ENCODE measurements around the gene MCEMP1. TPM values are rescaled to one million over a fixed set of nuclear protein-coding genes. Genes with fewer than 3 reads are reported as not detected.

Gene MCEMP1
- total RNA-seq, 1 donor from 2014 or later: 0.60 TPM

DNA sequence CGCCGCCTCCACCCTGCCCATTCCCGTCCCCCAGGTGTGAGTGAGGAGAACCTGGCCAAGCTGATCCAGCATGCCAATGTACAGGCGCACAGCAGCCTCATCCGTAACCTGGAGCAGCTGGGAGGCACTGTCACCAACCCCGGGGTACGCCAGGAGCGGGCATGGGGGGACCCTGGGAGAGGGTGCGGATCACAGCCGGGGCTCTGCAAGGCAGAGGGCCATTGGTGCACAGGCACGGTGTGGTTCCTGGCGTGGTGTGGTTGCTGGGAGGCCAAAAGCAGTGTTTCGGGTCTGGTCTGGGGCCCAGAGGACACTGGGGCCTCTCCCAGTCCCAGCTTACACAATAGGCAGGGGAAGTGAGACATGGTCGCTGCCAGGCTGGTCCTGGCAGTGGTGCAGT lies 31.7 kb upstream of the MCEMP1 start:
- intact Hi-C loops (cut with micrococcal nuclease): no loop called here
- Histone ChIP-seq H3K4me1 (peaks cover 5% of the 10 kb centered on the region), H3K27ac (replicated peaks) (no peak overlapping the region), H3K27me3 (ENCODE audit: low read depth) (peaks cover 29% of the 10 kb centered on the region), H3K9me3 (replicated peaks) (no peaks in the 10 kb centered on the region), H3K4me3 (no peak overlapping the region), H3K36me3 (no peaks in the 10 kb centered on the region)
- no peak for DNase-seq
- TF ChIP-seq, protein P1, sequence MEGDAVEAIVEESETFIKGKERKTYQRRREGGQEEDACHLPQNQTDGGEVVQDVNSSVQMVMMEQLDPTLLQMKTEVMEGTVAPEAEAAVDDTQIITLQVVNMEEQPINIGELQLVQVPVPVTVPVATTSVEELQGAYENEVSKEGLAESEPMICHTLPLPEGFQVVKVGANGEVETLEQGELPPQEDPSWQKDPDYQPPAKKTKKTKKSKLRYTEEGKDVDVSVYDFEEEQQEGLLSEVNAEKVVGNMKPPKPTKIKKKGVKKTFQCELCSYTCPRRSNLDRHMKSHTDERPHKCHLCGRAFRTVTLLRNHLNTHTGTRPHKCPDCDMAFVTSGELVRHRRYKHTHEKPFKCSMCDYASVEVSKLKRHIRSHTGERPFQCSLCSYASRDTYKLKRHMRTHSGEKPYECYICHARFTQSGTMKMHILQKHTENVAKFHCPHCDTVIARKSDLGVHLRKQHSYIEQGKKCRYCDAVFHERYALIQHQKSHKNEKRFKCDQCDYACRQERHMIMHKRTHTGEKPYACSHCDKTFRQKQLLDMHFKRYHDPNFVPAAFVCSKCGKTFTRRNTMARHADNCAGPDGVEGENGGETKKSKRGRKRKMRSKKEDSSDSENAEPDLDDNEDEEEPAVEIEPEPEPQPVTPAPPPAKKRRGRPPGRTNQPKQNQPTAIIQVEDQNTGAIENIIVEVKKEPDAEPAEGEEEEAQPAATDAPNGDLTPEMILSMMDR (IDR thresholded peaks at IDR 0.05; ENCODE audit: borderline replicate concordance): no peak

DNA sequence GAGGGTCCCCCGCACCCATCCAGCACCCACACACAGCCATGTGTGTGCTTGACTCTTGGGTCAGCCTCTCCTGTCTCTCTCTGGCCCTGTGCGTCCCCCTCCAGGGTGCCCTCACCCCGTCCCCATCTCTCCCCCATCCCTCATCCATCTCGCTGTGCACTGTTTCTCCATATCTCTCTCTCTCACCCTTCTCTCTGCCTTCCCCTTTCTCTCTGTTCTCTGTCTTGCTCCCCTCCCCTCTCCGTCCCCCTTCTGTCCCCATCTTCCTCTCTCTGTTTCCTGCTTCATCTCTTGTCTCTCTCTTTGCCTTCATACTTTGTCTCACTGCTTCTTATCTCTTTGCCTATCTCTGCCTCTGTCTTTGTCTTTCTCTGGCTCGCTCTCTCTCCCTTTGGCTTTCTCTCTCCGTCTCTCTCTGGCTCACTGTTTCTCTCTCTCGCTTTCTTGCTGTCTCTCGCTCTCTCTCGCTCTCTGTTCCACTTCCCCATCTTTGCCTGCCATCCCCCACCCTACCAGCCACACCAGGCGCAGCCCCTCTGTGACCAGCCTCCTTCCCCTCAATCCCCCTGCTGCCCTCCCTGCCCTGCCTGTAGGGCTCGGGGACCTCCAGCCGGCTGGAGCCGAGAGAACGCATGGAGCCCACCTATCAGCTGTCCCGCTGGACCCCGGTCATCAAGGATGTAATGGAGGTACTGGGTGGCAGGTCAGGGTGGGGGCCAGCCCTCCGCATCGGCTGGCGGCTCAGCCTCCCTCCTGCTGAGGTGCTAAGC lies 31.0 kb upstream of the MCEMP1 start:
- H3K9me3 ChIP-seq (replicated peaks): no peaks in the 10 kb centered on the region
- intact Hi-C loops (cut with micrococcal nuclease): no loop called here
- no peaks in the 10 kb centered on the region for H3K36me3 ChIP-seq
- H3K4me3 ChIP-seq: no peak overlapping the region
- peaks cover 29% of the 10 kb centered on the region for H3K27me3 ChIP-seq (ENCODE audit: low read depth)
- no peak for DNase-seq
- peaks cover 5% of the 10 kb centered on the region for H3K4me1 ChIP-seq
- TF ChIP-seq, protein P1 (IDR thresholded peaks at IDR 0.05; ENCODE audit: borderline replicate concordance): no peak
- no peak overlapping the region for H3K27ac ChIP-seq (replicated peaks)

DNA sequence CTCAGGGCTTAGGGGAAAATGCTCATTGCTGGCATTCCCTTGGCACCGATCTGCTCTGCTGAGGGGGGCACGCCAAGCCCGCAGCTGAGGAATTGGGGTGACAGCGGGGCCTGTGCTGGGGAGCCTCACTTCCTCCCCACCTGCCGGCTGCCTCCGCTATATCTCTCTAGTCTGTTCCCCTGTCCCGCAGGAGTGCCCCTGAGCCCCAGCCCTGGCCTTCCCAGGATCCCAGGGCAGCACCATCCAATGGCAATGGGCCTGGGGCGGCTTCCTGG lies 30.5 kb upstream of the MCEMP1 start:
- Histone ChIP-seq H3K4me1 (peaks cover 5% of the 10 kb centered on the region), H3K9me3 (replicated peaks) (no peaks in the 10 kb centered on the region), H3K4me3 (no peak overlapping the region), H3K27me3 (ENCODE audit: low read depth) (peaks cover 34% of the 10 kb centered on the region), H3K36me3 (no peaks in the 10 kb centered on the region), H3K27ac (replicated peaks) (no peak overlapping the region)
- TF ChIP-seq, protein P1 (IDR thresholded peaks at IDR 0.05; ENCODE audit: borderline replicate concordance): no peak
- intact Hi-C loops (cut with micrococcal nuclease): no loop called here
- DNase-seq: no peak

DNA sequence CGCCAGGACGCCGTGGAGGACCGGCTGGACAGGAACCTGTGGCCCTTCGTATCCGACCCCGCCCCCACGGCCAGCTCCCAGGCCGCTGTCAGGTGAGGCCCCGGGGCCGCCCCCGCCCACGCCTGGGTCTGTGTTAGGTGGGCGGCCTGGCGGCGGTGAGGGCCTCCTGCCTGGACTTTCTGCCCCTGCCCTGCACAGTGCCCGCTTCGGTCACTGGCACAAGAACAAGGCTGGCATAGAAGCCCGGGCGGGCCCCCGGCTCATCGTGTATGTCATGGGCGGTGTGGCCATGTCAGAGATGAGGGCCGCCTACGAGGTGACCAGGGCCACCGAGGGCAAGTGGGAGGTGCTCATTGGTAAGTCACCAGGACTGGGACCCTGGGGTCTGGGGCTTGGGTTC lies 29.7 kb upstream of the MCEMP1 start:
- Histone ChIP-seq H3K36me3 (no peaks in the 10 kb centered on the region), H3K9me3 (replicated peaks) (no peaks in the 10 kb centered on the region), H3K27ac (replicated peaks) (no peak overlapping the region), H3K4me3 (no peak overlapping the region), H3K27me3 (ENCODE audit: low read depth) (peaks cover 34% of the 10 kb centered on the region), H3K4me1 (peaks cover 6% of the 10 kb centered on the region)
- intact Hi-C loops (cut with micrococcal nuclease): no loop called here
- no peak for DNase-seq
- TF ChIP-seq, protein P1 (IDR thresholded peaks at IDR 0.05; ENCODE audit: borderline replicate concordance): no peak

- DNase-seq: no peak
- no peak overlapping the region for H3K27ac ChIP-seq (replicated peaks)
- TF ChIP-seq, protein P1 (IDR thresholded peaks at IDR 0.05; ENCODE audit: borderline replicate concordance): no peak
- no peaks in the 10 kb centered on the region for H3K9me3 ChIP-seq (replicated peaks)
- intact Hi-C loops (cut with micrococcal nuclease): no loop called here
- H3K4me1 ChIP-seq: peaks cover 9% of the 10 kb centered on the region
- H3K36me3 ChIP-seq: no peaks in the 10 kb centered on the region
- H3K27me3 ChIP-seq (ENCODE audit: low read depth): peaks cover 32% of the 10 kb centered on the region
- no peak overlapping the region for H3K4me3 ChIP-seq
Measured at GRCh38 chr19:7648265-7649014, 28.4 kb upstream of the MCEMP1 start.
